Cardiac muscle cell (in vitro differentiated cells and primary cell): ENCODE data around the gene AUTS2. TPM values are rescaled to one million over a fixed set of nuclear protein-coding genes. Genes with fewer than 3 reads are reported as not detected.
A peak's percentile ranks its signal among the peaks of the same experiment; 100 is the strongest.

Experiments
- DNase-seq, 2 donors: peaks; one replicate each; pipeline versions ENCODE4 v3.0.0 to v3.0.0-alpha.2; 2010 to 2017; ENCODE audit warnings: low read depth in 1 of 2, low spot score in 1 of 2
- H3K27ac ChIP-seq: fragments of 200-600 bp; sonication (generic); 2 replicates; pipeline ENCODE4 v1.5.1; 2016
- H3K27me3 ChIP-seq: fragments of 200-600 bp; sonication (generic); 2 replicates; pipeline ENCODE4 v1.6.0; 2016; ENCODE audit warnings: control low read depth
- H3K36me3 ChIP-seq: fragments of 200-600 bp; sonication (generic); 2 replicates; pipeline ENCODE4 v1.5.1; 2016; ENCODE audit warnings: control low read depth
- H3K4me1 ChIP-seq: fragments of 200-600 bp; sonication (generic); 2 replicates; pipeline ENCODE4 v1.8.1; 2017; ENCODE audit warnings: low read depth, mild to moderate bottlenecking, mixed run types
- H3K4me3 ChIP-seq: fragments of 200-600 bp; sonication (generic); 2 replicates; pipeline ENCODE4 v1.5.1; 2016; ENCODE audit warnings: mild to moderate bottlenecking
- H3K9me3 ChIP-seq: fragments of 200-600 bp; sonication (generic); 2 replicates; pipeline ENCODE4 v1.5.1; 2017; ENCODE audit warnings: low read depth, mild to moderate bottlenecking, control low read depth
- polyA plus RNA-seq: library from polyadenylated mRNA; unstranded; fragments of >200 nt; fragmentation: Nextera tagmentation; extraction: Ambion mirVana; gene quantifications from 2 replicates; pipeline ENCODE4 v1.2.1, GENCODE V29; 2016
- total RNA-seq: library from RNA; depleted of rRNA; stranded (reverse); fragments of >200 nt; gene quantifications from 2 replicates; pipeline ENCODE4 v1.2.3, GENCODE V29; 2016
- TF ChIP-seq, protein P1 (sequence below): IDR thresholded peaks from 2 replicates; pipeline ENCODE4 v1.5.1; 2012; ENCODE audit warnings: low read depth, mild to moderate bottlenecking, low read length

Gene AUTS2
- total and polyA plus RNA-seq, 2 experiments from 2014 or later = 41.0 to 45.5 TPM

DNA sequence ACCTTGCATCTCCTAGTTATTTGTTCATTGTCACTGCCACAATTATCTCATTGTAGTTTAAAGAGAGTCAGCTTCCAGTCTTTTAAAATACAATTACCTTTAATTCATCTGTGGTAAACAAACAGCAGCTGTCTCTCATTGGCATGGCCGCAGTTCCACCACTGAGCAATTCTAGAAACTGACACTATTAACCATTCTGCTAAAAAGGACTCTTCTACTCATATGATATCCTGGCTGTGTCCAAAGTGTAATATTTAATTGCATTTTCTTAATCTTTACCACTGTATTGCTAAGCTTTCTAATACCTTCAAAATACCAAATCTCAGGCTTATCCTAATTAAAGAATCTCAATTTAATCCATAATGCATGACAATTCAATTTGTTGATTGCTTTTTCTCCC lies 639.0 kb downstream of the AUTS2 start:
- TF ChIP-seq, protein P1, sequence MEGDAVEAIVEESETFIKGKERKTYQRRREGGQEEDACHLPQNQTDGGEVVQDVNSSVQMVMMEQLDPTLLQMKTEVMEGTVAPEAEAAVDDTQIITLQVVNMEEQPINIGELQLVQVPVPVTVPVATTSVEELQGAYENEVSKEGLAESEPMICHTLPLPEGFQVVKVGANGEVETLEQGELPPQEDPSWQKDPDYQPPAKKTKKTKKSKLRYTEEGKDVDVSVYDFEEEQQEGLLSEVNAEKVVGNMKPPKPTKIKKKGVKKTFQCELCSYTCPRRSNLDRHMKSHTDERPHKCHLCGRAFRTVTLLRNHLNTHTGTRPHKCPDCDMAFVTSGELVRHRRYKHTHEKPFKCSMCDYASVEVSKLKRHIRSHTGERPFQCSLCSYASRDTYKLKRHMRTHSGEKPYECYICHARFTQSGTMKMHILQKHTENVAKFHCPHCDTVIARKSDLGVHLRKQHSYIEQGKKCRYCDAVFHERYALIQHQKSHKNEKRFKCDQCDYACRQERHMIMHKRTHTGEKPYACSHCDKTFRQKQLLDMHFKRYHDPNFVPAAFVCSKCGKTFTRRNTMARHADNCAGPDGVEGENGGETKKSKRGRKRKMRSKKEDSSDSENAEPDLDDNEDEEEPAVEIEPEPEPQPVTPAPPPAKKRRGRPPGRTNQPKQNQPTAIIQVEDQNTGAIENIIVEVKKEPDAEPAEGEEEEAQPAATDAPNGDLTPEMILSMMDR = no peak
- no peak for DNase-seq
- Histone ChIP-seq H3K27me3 (no peaks in the 10 kb centered on the region), H3K27ac (no peak overlapping the region), H3K4me3 (no peak overlapping the region), H3K4me1 (no peaks in the 10 kb centered on the region), H3K9me3 (no peaks in the 10 kb centered on the region), H3K36me3 (no peaks in the 10 kb centered on the region)

DNA sequence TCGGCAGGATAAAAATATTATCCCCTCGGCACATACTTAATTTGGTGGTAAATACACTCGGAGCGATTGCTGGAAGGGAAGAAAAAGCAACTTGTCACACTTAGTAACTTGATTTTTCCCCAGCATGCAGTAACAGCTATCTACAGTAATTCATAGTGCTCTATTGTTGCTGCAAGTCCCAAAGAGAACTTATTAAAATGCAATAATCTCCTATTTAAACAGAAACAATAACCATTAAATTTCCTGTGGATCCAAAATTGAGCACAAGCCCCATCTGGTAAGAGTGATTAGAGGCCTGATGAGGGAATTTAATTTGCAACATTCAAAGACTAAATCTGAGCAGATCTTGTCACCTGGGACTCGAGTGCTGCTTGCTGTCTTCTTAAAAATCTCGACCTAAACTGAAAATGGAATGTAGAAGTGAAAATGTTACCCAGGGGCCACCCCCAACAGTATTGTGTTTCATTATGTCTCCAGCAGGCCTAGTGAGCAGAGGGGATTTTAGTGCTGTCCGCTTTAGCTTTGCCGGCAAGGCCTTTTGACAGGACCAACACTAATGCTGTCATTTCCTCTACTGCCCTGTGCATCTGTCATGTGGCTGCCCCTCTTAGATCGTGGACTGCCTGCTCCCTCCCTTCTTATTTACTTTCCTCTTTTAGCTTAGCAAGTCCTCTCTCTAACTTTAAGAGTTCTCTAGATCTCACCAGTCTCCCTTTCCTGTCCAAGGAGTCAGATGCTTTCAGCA lies 639.7 kb downstream of the AUTS2 start:
- Histone ChIP-seq H3K4me3 (no peak overlapping the region), H3K4me1 (no peaks in the 10 kb centered on the region), H3K9me3 (no peaks in the 10 kb centered on the region), H3K27me3 (no peaks in the 10 kb centered on the region), H3K36me3 (no peaks in the 10 kb centered on the region), H3K27ac (peak overlapping the region; percentile 1)
- DNase-seq = peak in 1 of 2 donors; percentile 16
- TF ChIP-seq, protein P1 = no peak

DNA sequence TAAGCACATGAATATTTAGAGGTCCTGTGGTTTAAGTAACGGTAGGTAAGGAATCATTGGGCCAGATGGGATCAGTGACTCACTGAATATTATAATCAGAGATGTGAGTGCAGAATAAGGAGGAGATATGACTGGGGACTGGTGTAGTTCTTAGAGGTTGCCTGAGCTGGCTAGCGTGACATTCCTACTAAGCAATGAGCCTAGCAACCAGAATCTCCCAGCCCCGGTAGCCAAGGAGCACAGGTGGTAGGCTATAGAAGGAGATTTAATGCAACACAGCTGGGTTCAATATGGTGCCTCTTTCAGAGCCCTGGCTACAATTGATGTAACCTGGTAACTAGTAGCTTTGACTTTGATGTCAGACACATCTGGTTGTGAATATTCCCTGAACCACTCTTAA lies 641.6 kb downstream of the AUTS2 start:
- Histone ChIP-seq H3K9me3 (no peaks in the 10 kb centered on the region), H3K36me3 (no peaks in the 10 kb centered on the region), H3K27ac (no peak overlapping the region), H3K4me1 (no peaks in the 10 kb centered on the region), H3K4me3 (no peak overlapping the region), H3K27me3 (no peaks in the 10 kb centered on the region)
- TF ChIP-seq, protein P1 = no peak
- DNase-seq = no peak

DNA sequence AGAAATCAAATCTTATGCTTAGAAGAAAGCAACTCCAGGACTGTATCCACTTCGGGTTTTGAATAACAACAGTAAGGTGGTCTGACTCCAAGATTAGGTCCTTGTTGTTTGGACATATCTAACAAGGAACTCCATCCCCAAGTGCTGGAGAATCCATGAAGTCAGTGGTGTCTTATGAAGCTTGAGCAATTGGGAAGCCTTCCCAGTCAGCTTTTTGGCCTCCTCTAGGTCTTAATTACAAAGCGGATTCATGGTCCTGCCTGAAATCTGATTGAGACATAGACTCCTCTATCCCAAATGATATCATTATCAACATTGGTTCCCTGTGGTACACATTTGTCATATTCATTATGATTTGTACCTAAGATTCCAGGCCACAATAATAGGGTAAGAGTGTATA lies 642.6 kb downstream of the AUTS2 start:
- TF ChIP-seq, protein P1 = no peak
- DNase-seq = no peak
- Histone ChIP-seq H3K9me3 (no peaks in the 10 kb centered on the region), H3K36me3 (no peaks in the 10 kb centered on the region), H3K4me3 (no peak overlapping the region), H3K27ac (no peak overlapping the region), H3K4me1 (no peaks in the 10 kb centered on the region), H3K27me3 (no peaks in the 10 kb centered on the region)

DNA sequence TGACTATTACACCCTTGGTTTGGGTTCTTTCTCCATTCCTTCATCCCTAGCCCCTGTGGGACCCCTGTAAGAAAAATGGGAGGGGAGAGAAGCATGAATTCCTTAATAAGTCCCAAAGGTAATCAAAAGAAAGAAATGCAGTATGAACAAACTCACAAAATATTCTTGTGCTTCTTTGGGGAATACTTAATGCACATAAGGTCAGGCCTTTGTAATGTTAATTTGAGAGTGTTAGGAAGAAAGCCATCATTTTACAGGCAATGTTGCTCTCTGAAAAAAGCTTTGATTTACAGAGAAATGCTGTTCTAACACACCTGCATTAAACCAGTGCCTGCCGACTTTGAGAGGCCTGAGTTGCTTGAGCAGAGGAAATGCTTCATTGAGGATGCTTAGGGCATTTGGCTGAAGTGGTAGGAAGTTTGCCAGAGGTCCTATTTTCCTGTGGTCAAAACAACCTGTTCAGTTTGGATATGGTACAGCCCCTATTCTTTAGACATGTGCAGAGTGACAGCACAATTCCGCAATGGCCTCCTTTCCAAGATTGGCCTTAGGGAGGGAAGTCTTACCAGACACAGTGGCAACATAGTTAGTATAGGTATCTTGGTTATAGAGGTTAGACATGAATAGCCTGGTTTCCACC lies 643.4 kb downstream of the AUTS2 start:
- Histone ChIP-seq H3K4me3 (no peak overlapping the region), H3K36me3 (no peaks in the 10 kb centered on the region), H3K9me3 (no peaks in the 10 kb centered on the region), H3K4me1 (no peaks in the 10 kb centered on the region), H3K27me3 (no peaks in the 10 kb centered on the region), H3K27ac (no peak overlapping the region)
- TF ChIP-seq, protein P1 = no peak
- DNase-seq = no peak
